ENCODE data around the gene POFUT1. TPM values are rescaled to one million over a fixed set of nuclear protein-coding genes. Genes with fewer than 3 reads are reported as not detected.
A peak's percentile ranks its signal among the peaks of the same experiment; 100 is the strongest.

POFUT1 gene
- total and polyA plus RNA-seq, 8 donors: 2.3 to 33.8 (median 11.2) TPM

DNA sequence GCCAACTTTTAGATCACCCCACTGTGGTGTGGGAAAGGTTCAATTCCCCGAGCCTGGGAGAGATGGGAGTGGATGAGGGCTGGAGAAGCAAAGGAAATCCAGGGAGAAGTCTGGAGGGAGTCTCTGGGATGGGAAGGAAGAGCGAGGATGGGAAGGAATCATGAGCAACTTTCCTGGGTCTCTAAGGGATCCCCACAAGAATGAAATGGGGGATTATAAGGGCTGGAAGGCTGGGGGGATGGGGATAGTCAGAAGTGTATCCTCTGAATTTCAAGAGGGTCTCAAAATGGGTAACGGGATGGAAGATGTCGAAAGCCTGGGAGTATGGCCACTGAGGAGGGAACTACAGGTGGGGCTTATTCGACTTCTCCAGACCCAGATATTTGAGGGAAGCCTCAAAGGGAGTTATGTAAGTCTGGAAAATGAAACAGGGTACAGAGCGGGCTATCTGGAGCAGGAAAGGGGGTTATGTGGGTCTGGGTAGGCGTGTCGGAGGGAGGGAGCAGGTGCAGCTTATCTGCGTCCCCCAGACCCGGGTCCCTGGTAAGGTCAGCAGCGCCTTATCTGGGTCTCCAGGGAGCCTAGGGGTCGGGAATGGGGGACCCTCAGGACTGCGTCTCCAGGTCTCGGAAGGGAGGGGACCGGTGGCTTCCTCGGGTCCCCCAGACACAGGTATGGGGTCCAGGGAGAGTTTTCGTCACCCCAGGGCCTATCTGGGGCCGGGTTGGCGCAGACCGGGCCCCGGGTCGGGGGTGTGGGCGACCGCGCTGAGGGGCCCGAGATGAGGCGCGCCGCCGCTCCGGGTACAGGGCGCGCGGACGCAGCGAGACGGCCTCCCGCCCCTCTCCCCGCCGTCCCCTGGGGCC lies 687 bp upstream of the POFUT1 start:
- Histone ChIP-seq H3K27me3 (no peaks in the 10 kb centered on the region), H3K36me3 (peaks cover 0 to 26% (median 24%) of the 10 kb centered on the region in 4 donors), H3K9me3 (no peaks in the 10 kb centered on the region), H3K4me1 (peaks cover 53 to 86% (median 74%) of the 10 kb centered on the region in 4 donors), H3K4me3 (peak overlapping the region; percentile 77 to 99 (median 92)), H3K27ac (peak overlapping the region; percentile 92 to 97 (median 96))
- intact Hi-C loops (cut with DNase I; ENCODE audit: low total_unique reads): no loop called here
- DNase-seq: peak in 1 of 2 donors; percentile 56
- TF ChIP-seq EP300 (IDR thresholded peaks at IDR 0.05) (no peak), POLR2AphosphoS5 (IDR thresholded peaks at IDR 0.05) (no peak), POLR2A (IDR thresholded peaks at IDR 0.05) (no peak)
- TF ChIP-seq, protein P1, sequence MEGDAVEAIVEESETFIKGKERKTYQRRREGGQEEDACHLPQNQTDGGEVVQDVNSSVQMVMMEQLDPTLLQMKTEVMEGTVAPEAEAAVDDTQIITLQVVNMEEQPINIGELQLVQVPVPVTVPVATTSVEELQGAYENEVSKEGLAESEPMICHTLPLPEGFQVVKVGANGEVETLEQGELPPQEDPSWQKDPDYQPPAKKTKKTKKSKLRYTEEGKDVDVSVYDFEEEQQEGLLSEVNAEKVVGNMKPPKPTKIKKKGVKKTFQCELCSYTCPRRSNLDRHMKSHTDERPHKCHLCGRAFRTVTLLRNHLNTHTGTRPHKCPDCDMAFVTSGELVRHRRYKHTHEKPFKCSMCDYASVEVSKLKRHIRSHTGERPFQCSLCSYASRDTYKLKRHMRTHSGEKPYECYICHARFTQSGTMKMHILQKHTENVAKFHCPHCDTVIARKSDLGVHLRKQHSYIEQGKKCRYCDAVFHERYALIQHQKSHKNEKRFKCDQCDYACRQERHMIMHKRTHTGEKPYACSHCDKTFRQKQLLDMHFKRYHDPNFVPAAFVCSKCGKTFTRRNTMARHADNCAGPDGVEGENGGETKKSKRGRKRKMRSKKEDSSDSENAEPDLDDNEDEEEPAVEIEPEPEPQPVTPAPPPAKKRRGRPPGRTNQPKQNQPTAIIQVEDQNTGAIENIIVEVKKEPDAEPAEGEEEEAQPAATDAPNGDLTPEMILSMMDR (IDR thresholded peaks at IDR 0.05): no peak
- WGBS, 5 donors: 1 to 5% (median 2%) methylated on average over 13 to 40 of the region's 40 CpGs

GRCh38 chr20:32208499-32209154 lies 947 bp downstream of the POFUT1 start:
- intact Hi-C loops (cut with DNase I; ENCODE audit: low total_unique reads): no loop called here
- Histone ChIP-seq H3K27ac (peak overlapping the region in 4 of 5 donors; percentile 92 to 97 (median 94)), H3K4me3 (peak overlapping the region; percentile 77 to 99 (median 92)), H3K4me1 (peaks cover 36 to 73% (median 57%) of the 10 kb centered on the region in 4 donors), H3K9me3 (no peaks in the 10 kb centered on the region), H3K36me3 (peaks cover 0 to 41% (median 36%) of the 10 kb centered on the region in 4 donors), H3K27me3 (no peaks in the 10 kb centered on the region)
- DNase-seq: no peak
- 47 to 66% (median 54%) methylated on average over 13 of the region's 13 CpGs for WGBS, 5 donors
- no peak for TF ChIP-seq POLR2AphosphoS5 (IDR thresholded peaks at IDR 0.05)
- TF ChIP-seq, protein P1 (IDR thresholded peaks at IDR 0.05): no peak
- TF ChIP-seq POLR2A (IDR thresholded peaks at IDR 0.05): no peak
- TF ChIP-seq EP300 (IDR thresholded peaks at IDR 0.05): no peak

- no peak overlapping the region for H3K4me3 ChIP-seq
- peaks cover 24 to 59% (median 43%) of the 10 kb centered on the region in 4 donors for H3K4me1 ChIP-seq
- no peaks in the 10 kb centered on the region for H3K27me3 ChIP-seq
- no peaks in the 10 kb centered on the region for H3K9me3 ChIP-seq
- no peak for DNase-seq
- TF ChIP-seq, protein P1 (IDR thresholded peaks at IDR 0.05): no peak
- TF ChIP-seq POLR2AphosphoS5 (IDR thresholded peaks at IDR 0.05): no peak
- H3K27ac ChIP-seq: no peak overlapping the region
- peaks cover 0 to 55% (median 47%) of the 10 kb centered on the region in 4 donors for H3K36me3 ChIP-seq
- intact Hi-C loops (cut with DNase I; ENCODE audit: low total_unique reads): no loop called here
- 68 to 76% (median 70%) methylated on average over 9 of the region's 9 CpGs for whole genome bisulfite sequencing, 5 donors
Observed at GRCh38 chr20:32209850-32210605, 2.3 kb downstream of the POFUT1 start.

DNA sequence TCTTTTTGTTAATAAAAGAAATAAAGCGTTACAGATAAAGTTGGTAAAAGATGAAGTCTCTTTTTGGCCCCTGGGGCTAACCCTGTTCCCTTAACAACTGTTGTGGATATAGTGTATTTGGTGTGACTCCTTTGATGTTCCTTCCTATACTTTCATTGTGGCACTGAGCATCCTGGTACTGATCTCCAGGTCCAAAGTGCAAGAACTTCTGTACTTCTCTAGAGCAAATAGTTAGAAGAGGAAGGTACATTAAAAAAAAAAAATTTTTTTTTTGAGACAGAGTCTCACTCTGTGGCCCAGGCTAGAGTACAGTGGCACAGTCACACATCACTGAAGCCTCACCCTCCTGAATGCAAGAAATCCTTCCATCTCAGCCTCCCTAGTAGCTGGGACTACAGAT lies 6.2 kb downstream of the POFUT1 start:
- Histone ChIP-seq H3K4me3 (no peak overlapping the region), H3K27me3 (no peaks in the 10 kb centered on the region), H3K4me1 (peaks cover 2 to 33% (median 12%) of the 10 kb centered on the region in 4 donors), H3K27ac (no peak overlapping the region), H3K36me3 (peaks cover 20 to 94% (median 85%) of the 10 kb centered on the region in 4 donors), H3K9me3 (no peaks in the 10 kb centered on the region)
- no peak for TF ChIP-seq EP300 (IDR thresholded peaks at IDR 0.05)
- intact Hi-C loops (cut with DNase I; ENCODE audit: low total_unique reads): no loop called here
- 89 to 100% (median 94%) methylated on average over 1 of the region's 1 CpG for WGBS, 5 donors
- DNase-seq: no peak

Data from stomach (tissue), 9 donors.